Type B pancreatic cell (in vitro differentiated cells): Measurements from ENCODE around the gene DNAI1. TPM values are rescaled to one million over a fixed set of nuclear protein-coding genes. Genes with fewer than 3 reads are reported as not detected.
A peak's percentile ranks its signal among the peaks of the same experiment; 100 is the strongest.

Experiments
- DNase-seq: peaks from one replicate; pipeline ENCODE4 v3.0.0; 2021; ENCODE audit warnings: mixed read lengths; ENCODE audit not compliant: unreplicated experiment; ENCODE audit errors: extremely low spot score
- H3K27ac Mint-ChIP-seq: 2 replicates; pipeline ENCODE4 v1.8.0; 2021; ENCODE audit warnings: mild to moderate bottlenecking, mixed read lengths
- H3K27me3 Mint-ChIP-seq: 2 replicates; pipeline ENCODE4 v1.8.0; 2021; ENCODE audit warnings: mixed read lengths
- H3K36me3 Mint-ChIP-seq: 2 replicates; pipeline ENCODE4 v1.8.0; 2021; ENCODE audit warnings: mixed read lengths
- H3K4me1 Mint-ChIP-seq: one replicate; pipeline ENCODE4 v1.8.0; 2021; ENCODE audit warnings: mixed read lengths; ENCODE audit not compliant: unreplicated experiment
- H3K4me3 Mint-ChIP-seq: 2 replicates; pipeline ENCODE4 v1.8.0; 2021; ENCODE audit warnings: mild to moderate bottlenecking, mixed read lengths
- H3K9me3 Mint-ChIP-seq: 2 replicates; pipeline ENCODE4 v1.8.0; 2021; ENCODE audit warnings: mixed read lengths
- total RNA-seq: library from RNA; stranded (reverse); gene quantifications from 2 replicates; pipeline ENCODE4 v1.2.1, GENCODE V29; 2021; ENCODE audit warnings: low replicate concordance
- TF ChIP-seq, protein P1 (sequence below): fragments of 200-600 bp; sonication (generic); conservative IDR thresholded peaks from 2 replicates; pipeline ENCODE4 v1.5.0; 2021; ENCODE audit warnings: antibody characterized with exemption, mild to moderate bottlenecking

The DNAI1 gene
- total RNA-seq, 1 donor from 2014 or later, result 4.4 TPM

DNA sequence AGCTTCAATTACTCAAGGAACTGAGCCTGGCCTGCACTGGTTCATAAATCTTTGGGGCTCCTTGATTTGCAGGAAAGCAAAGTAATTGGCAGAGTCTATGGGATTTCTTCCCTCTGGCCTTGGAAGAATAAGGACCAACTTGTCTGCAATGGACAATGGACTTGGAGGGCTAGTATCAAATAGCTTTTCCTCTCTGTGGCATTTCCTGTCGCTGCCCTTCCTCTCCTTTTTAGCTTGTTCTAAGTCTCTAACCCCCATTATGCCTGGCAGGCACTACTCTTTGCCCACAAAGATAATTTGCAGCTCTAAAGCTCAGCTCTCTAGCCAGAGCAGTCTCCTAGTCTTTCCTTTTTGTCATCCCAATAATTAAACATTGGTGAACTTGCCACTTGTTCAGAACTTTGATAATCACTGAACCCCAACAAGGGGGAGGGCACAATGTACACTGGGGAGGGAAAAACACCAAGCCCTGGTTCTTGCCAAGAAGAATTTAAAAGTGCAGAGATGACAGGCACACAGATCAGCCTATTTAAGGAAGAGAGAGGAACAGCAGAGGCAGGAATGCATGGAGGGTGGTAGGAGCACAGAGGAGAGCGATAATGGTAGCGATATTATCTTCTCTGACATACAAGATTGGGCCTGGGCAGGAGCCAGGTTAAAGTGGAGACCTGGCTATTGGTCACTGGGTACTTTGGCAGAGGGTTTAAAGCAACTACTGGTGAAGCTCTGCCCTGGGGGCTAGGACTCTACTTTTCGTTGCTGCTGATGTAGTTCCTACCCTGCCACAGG is 38.7 kb upstream of the DNAI1 start:
- TF ChIP-seq, protein P1, sequence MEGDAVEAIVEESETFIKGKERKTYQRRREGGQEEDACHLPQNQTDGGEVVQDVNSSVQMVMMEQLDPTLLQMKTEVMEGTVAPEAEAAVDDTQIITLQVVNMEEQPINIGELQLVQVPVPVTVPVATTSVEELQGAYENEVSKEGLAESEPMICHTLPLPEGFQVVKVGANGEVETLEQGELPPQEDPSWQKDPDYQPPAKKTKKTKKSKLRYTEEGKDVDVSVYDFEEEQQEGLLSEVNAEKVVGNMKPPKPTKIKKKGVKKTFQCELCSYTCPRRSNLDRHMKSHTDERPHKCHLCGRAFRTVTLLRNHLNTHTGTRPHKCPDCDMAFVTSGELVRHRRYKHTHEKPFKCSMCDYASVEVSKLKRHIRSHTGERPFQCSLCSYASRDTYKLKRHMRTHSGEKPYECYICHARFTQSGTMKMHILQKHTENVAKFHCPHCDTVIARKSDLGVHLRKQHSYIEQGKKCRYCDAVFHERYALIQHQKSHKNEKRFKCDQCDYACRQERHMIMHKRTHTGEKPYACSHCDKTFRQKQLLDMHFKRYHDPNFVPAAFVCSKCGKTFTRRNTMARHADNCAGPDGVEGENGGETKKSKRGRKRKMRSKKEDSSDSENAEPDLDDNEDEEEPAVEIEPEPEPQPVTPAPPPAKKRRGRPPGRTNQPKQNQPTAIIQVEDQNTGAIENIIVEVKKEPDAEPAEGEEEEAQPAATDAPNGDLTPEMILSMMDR, result no peak
- H3K9me3 Mint-ChIP-seq, result no peaks in the 10 kb centered on the region
- no peak overlapping the region for H3K27ac Mint-ChIP-seq
- H3K4me3 Mint-ChIP-seq, result no peak overlapping the region
- no peaks in the 10 kb centered on the region for H3K36me3 Mint-ChIP-seq
- no peaks in the 10 kb centered on the region for H3K4me1 Mint-ChIP-seq
- H3K27me3 Mint-ChIP-seq, result no peaks in the 10 kb centered on the region
- no peak for DNase-seq

DNA sequence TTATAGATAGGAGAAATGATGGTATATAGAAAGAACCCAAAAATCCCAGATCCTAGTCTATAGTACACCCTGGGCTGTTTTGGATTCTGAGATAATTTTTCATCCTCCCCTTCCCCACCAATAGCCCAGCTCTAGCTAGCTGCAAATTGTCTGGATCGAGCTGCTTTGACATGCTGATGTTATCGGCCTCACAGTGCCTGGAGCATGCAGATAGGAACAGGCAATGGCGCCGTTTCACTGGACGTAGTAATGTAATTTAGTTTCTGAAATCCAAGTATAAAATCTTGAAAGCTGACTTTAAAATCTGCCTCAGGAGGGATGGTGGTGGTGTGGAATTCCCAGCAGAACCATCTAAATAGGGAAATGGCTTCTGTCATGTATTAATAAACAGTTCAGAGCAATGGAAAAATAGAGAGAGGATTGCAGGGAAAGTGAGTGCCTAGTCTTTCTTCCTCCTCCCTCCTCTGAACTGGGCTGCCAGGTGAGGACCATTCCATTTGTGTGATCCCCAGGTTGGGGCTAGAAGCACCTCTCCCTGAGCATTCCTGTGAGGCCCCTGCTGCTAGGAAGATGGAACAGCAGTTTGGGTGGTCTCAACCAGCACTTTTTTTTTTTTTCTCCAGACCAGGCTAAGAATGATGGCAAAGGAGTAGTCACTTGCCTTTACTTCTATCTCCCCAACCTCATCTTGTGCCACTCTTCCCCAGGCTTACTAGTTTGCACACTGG is 32.1 kb upstream of the DNAI1 start:
- H3K27ac Mint-ChIP-seq, result no peak overlapping the region
- H3K9me3 Mint-ChIP-seq, result no peaks in the 10 kb centered on the region
- no peak for DNase-seq
- TF ChIP-seq, protein P1, result peak; percentile 22
- H3K36me3 Mint-ChIP-seq, result no peaks in the 10 kb centered on the region
- no peak overlapping the region for H3K4me3 Mint-ChIP-seq
- no peaks in the 10 kb centered on the region for H3K27me3 Mint-ChIP-seq
- no peaks in the 10 kb centered on the region for H3K4me1 Mint-ChIP-seq

DNA sequence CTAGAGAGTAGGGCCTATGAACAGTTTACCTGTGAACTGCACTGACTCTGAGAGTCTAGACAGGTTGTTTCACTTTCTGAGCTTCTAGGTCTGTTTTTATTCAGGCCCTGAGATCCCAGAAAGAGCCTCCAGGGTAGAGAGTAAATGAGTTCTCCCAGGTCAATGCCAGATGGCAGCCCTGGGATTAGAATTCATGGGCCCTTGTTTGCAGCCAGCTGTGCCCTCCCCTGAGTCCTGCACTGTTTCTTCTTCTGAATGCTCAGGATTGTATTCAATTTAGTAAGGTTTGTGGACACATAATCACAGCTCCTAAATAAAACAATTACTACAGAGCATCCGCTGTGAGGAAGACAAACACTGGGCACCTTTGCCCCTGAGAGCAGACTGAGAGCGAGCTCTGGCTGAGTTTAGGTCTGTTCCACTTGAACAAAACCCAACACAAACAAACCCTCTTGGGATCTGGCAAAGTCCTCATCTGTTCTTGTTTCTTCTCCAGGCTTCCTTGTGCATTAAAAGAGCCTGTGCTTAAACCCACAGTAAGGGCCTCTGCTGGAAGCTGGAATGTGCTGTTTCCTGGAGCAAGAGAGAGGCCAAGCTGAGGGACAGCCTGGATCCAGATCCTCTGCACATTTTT is 30.2 kb upstream of the DNAI1 start:
- H3K9me3 Mint-ChIP-seq, result no peaks in the 10 kb centered on the region
- no peak for DNase-seq

DNA sequence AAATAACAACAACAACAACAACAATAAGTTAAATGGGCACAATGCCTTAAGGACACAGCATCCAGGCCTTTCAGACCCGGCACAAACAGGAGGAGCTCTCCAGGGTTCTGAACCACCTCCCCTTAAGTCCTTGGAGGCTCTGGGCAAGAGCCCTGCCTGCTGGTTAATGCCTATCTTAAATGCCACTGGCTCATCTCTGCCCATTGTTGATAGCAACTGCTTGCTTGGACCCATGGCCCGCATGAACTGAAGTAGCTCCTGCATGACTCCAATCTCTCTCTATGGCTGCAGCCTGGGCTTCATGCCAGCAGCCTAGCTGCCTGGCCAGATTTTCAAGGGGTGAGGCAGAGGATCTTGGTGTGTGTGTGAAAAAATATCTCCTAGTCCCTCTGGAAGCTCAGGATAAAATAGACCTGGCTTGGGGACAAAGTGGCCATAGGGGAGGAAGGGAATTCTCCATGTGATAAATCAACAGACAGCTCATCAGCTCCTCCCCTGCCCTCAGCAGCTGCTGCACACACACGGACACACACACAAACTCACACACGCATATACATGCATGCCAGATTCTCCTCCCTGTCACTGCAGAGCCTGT is 27.7 kb upstream of the DNAI1 start:
- H3K4me3 Mint-ChIP-seq, result no peak overlapping the region

More for the DNA sequence above, 30.2 kb upstream of the DNAI1 start:
- Mint-ChIP-seq H3K4me3 (no peak overlapping the region), H3K27me3 (no peaks in the 10 kb centered on the region), H3K4me1 (no peaks in the 10 kb centered on the region), H3K27ac (no peak overlapping the region), H3K36me3 (no peaks in the 10 kb centered on the region)
- TF ChIP-seq, protein P1, result no peak

DNA sequence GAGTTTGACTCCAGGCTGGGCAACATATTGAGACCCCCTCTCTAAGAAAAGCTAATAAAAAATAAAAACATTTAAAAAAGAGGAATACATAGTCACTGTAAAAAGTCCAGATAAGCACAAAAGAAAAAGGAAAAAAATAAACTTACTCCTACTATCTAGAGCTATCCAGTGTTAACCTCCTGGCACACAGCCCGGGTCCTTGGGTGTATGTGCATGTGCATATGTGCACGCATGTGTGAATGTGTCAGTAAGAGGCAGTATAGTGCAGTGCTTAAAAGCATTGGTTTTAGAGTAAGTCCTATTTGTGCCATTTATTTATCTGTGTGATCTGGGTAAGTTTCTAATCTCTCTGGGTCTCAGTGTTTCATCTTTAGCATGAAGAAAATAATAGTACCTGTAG is 26.9 kb upstream of the DNAI1 start:
- H3K9me3 Mint-ChIP-seq, result no peaks in the 10 kb centered on the region
- no peak overlapping the region for H3K4me3 Mint-ChIP-seq
- no peaks in the 10 kb centered on the region for H3K27me3 Mint-ChIP-seq
- DNase-seq, result no peak
- no peaks in the 10 kb centered on the region for H3K4me1 Mint-ChIP-seq
- no peak overlapping the region for H3K27ac Mint-ChIP-seq
- TF ChIP-seq, protein P1, result no peak
- no peaks in the 10 kb centered on the region for H3K36me3 Mint-ChIP-seq

More for the DNA sequence above, 27.7 kb upstream of the DNAI1 start:
- no peaks in the 10 kb centered on the region for H3K4me1 Mint-ChIP-seq
- H3K27ac Mint-ChIP-seq, result no peak overlapping the region
- no peaks in the 10 kb centered on the region for H3K36me3 Mint-ChIP-seq
- TF ChIP-seq, protein P1, result no peak
- no peaks in the 10 kb centered on the region for H3K27me3 Mint-ChIP-seq
- no peak for DNase-seq
- no peaks in the 10 kb centered on the region for H3K9me3 Mint-ChIP-seq
